Memory B cell (primary cell): ENCODE results near the gene PRM2.

Experiments used
- ATAC-seq: fragments of 150-1000 bp; cut with Tn5 transposase; 2 replicates; pipeline ENCODE4 v1.10.0; 2021; ENCODE audit warnings: low read depth, mild to moderate bottlenecking, moderate library complexity
- DNase-seq, 2 donors: peaks; one replicate each; pipeline ENCODE4 v3.0.0; 2022; ENCODE audit warnings: low spot score in 2 of 2
- H3K27ac Mint-ChIP-seq: one replicate; pipeline ENCODE4 v1.8.0; 2022; ENCODE audit warnings: mild to moderate bottlenecking, moderate library complexity, mixed read lengths
- H3K27me3 Mint-ChIP-seq: one replicate; pipeline ENCODE4 v1.8.0; 2022; ENCODE audit warnings: mixed read lengths
- H3K36me3 Mint-ChIP-seq: one replicate; pipeline ENCODE4 v1.8.0; 2022; ENCODE audit warnings: mild to moderate bottlenecking, mixed read lengths
- H3K4me1 Mint-ChIP-seq: one replicate; pipeline ENCODE4 v1.8.0; 2022; ENCODE audit warnings: mixed read lengths
- H3K4me3 Mint-ChIP-seq: one replicate; pipeline ENCODE4 v1.8.0; 2022; ENCODE audit warnings: mild to moderate bottlenecking, moderate library complexity, mixed read lengths
- H3K9me3 Mint-ChIP-seq: one replicate; pipeline ENCODE4 v1.8.0; 2022; ENCODE audit warnings: mixed read lengths

PRM2 gene

DNA sequence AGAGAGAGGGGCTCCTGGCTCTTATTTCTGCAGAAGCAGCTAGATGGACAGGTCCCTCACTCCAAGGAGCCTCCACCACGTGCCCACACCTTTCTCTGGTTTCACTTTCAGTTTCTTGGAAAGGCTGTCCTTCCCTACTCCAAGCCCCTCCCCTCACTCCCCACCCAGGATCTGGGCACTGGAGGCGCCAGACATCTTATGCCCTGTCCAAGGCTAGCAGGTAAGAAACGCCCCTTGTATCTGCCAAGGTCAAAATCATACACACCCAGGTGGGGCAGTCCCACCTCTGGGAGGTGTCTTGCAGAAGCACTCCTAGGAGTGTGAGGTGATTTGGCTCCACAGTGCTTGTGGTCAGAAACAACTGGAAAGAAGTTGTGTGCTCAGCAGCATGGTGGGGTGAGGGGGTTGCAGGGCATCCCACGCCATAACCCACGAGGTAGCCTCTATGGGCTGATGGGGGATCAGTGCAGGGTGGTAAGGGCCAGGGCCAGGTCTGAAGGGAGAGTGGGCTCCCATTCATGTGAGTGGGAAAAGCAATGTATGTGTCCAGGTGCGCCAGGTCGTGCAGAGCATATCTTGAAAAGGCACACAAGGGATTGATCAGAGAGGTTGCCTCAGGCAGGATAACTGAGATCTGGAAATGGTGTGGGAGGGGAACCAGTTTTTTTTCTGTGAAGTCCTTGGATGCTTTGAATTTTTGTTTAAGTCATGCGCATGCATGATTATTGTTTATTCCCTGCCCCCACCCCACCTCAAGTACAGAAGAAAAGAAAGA lies 36.6 kb upstream of the PRM2 start:
- no peaks in the 10 kb centered on the region for H3K36me3 Mint-ChIP-seq
- H3K27me3 Mint-ChIP-seq: no peaks in the 10 kb centered on the region
- H3K9me3 Mint-ChIP-seq: no peaks in the 10 kb centered on the region
- H3K27ac Mint-ChIP-seq: peak overlapping the region; percentile 18
- ATAC-seq (no peak), DNase-seq (no peak)
- H3K4me3 Mint-ChIP-seq: no peak overlapping the region
- H3K4me1 Mint-ChIP-seq: peaks cover 36% of the 10 kb centered on the region

DNA sequence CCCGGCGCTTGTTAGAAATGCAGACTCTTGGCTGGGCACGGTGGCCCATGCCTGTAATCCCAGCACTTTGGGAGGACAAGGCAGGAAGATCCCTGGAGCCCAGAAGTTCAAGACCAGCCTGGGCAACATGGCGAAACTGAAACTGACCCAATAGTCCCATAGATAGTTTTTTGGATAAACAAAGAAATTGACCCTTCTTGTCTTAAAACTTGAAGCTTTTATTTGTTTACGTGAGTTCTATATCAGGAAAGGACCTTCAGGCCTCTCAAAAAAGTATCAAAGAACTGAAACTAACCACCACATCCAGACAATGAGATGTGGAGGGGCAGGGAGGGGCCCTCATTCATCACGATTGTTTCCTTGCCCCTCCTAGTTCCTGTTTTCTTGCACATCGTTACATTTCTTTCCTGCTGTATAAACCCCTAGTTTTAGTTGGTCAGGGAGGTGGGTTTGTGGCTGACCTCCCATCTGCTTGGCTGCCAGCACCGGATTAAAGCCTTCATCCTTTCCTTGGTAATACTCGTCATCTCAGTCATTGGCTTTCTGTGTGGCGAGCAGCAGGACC lies 34.8 kb upstream of the PRM2 start:
- peak; percentile 73 for ATAC-seq
- DNase-seq: peak; percentile 52 to 68
- peaks cover 43% of the 10 kb centered on the region for H3K4me1 Mint-ChIP-seq

GRCh38 chr16:11310634-11310977 lies 34.3 kb upstream of the PRM2 start:
- Mint-ChIP-seq H3K4me1 (peaks cover 42% of the 10 kb centered on the region), H3K27me3 (no peaks in the 10 kb centered on the region), H3K4me3 (peak overlapping the region; percentile 75), H3K27ac (peak overlapping the region; percentile 88), H3K9me3 (peaks cover 2% of the 10 kb centered on the region), H3K36me3 (peaks cover 2% of the 10 kb centered on the region)
- ATAC-seq: no peak
- no peak for DNase-seq

More for the DNA sequence above, 34.8 kb upstream of the PRM2 start:
- Mint-ChIP-seq H3K27ac (peak overlapping the region; percentile 88), H3K9me3 (peaks cover 2% of the 10 kb centered on the region), H3K27me3 (no peaks in the 10 kb centered on the region), H3K36me3 (peaks cover 2% of the 10 kb centered on the region), H3K4me3 (peak overlapping the region; percentile 75)

DNA sequence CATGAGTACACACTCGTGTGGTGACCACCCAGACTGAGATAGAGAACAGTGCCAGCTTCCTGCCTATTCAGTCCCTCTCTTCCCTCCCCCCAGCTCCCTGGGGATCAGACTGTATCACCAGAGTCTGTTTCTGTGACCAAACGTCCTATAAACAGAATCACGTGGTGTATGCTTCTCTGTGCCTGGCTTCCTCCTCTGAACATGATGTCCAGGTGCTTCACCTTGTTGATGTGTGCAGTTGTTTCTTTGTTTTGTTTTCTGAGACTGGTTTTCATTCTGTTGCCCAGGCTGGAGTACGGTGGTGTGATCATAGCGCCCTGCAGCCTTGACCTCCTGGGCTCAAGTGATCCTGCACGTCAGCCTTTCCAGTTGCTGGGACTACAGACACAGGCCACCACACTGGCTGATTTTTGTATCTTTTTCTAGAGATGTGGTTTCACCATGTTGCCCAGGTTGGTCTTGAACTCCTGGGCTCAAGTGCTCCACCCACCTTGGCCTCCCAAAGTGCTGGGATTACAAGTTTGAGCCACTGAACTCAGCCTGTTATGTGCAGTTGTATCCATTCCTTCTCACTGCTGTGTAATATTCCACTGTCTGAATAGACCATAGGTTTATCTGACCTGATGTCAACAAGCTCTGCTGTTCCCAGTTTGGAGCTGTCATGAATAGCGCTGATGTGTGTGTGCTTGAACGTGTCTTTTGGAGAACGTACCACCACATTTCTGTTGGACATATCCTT lies 33.8 kb upstream of the PRM2 start:
- peak; percentile 58 to 73 for DNase-seq
- Mint-ChIP-seq H3K4me1 (peaks cover 42% of the 10 kb centered on the region), H3K27ac (peak overlapping the region; percentile 88), H3K9me3 (peaks cover 2% of the 10 kb centered on the region), H3K27me3 (no peaks in the 10 kb centered on the region), H3K36me3 (peaks cover 2% of the 10 kb centered on the region), H3K4me3 (peak overlapping the region; percentile 63)
- ATAC-seq: peak; percentile 65

GRCh38 chr16:11308493-11309283 lies 32.4 kb upstream of the PRM2 start:
- no peaks in the 10 kb centered on the region for H3K27me3 Mint-ChIP-seq
- H3K27ac Mint-ChIP-seq: peak overlapping the region; percentile 88
- peak overlapping the region; percentile 11 for H3K4me3 Mint-ChIP-seq
- H3K4me1 Mint-ChIP-seq: peaks cover 42% of the 10 kb centered on the region
- H3K9me3 Mint-ChIP-seq: peaks cover 2% of the 10 kb centered on the region
- peaks cover 2% of the 10 kb centered on the region for H3K36me3 Mint-ChIP-seq
- ATAC-seq (peak; percentile 37), DNase-seq (no peak)

DNA sequence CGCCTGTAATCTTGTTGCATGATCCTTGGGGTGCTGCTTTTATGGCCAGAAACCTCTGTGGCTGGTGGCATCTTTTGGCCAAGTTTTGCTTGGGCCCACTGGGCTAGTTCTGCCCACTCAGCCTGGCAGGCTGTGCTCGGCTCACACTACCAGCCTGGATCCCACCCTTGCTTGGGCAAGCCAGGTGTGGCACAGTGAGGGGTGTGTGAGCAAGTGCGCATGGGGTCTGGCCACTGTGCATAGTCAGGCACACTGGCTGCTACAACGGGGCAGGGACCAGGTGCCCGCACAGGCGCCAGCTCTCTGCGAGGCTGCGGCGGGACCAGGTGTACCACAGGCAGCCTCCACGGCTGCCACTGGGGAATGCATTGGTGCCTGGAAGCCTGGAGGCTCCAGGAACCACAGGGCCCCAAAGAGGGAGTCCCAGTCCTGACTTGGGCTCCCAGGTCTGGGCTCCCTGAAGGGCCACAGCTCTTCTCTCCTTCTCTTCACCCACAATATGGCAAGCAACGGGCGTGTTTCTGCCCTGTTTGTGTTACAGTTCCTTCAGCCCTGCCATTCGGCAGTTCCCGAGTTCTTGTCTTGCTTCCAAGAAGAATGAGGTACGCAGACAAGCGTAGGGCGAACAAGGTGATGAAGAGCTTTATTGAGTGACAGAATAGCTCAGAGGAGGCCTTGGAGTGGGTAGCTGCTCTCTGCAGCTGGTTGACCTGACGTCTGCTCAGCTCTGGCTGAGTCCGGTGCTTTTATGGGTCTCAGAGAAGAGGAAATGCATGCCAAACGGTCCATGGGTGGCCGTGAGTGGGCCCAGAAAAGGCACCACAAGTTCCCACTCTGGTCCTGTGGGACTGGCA lies 31.6 kb upstream of the PRM2 start:
- peaks cover 2% of the 10 kb centered on the region for H3K9me3 Mint-ChIP-seq
- H3K27ac Mint-ChIP-seq: peak overlapping the region; percentile 88
- H3K27me3 Mint-ChIP-seq: no peaks in the 10 kb centered on the region
- H3K4me3 Mint-ChIP-seq: peak overlapping the region; percentile 11
- H3K4me1 Mint-ChIP-seq: peaks cover 36% of the 10 kb centered on the region
- ATAC-seq (no peak), DNase-seq (no peak)
- H3K36me3 Mint-ChIP-seq: peaks cover 2% of the 10 kb centered on the region

GRCh38 chr16:11306997-11307638 lies 30.8 kb upstream of the PRM2 start:
- H3K4me1 Mint-ChIP-seq: peaks cover 34% of the 10 kb centered on the region
- no peaks in the 10 kb centered on the region for H3K27me3 Mint-ChIP-seq
- peaks cover 2% of the 10 kb centered on the region for H3K36me3 Mint-ChIP-seq
- H3K4me3 Mint-ChIP-seq: peak overlapping the region; percentile 29
- DNase-seq (no peak), ATAC-seq (no peak)
- H3K27ac Mint-ChIP-seq: no peak overlapping the region
- H3K9me3 Mint-ChIP-seq: peaks cover 2% of the 10 kb centered on the region

DNA sequence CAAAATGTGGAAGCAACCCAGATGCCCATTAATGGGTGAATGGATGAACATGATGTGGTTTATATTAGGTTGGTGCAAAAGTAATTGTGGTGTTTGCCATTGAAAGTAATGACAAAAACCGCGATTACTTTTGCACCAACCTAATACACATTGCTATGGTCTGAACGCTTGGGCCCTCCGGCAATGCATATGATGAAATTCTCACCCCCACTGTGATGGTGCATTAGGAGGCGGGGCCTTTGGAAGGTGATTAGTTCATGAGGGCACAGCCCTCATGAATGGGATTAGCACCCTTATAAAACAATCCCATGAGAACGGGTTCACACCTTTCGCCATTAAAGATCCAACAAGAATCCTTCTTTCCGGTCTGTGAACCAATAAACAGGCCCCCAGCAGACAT lies 30.1 kb upstream of the PRM2 start:
- H3K4me1 Mint-ChIP-seq: peaks cover 29% of the 10 kb centered on the region

GRCh38 chr16:11303405-11304138 lies 27.3 kb upstream of the PRM2 start:
- no peaks in the 10 kb centered on the region for H3K27me3 Mint-ChIP-seq
- H3K9me3 Mint-ChIP-seq: peaks cover 2% of the 10 kb centered on the region
- H3K36me3 Mint-ChIP-seq: peaks cover 2% of the 10 kb centered on the region
- DNase-seq (no peak), ATAC-seq (no peak)
- no peak overlapping the region for H3K27ac Mint-ChIP-seq
- H3K4me3 Mint-ChIP-seq: no peak overlapping the region
- H3K4me1 Mint-ChIP-seq: peaks cover 24% of the 10 kb centered on the region

More for the DNA sequence above, 30.1 kb upstream of the PRM2 start:
- DNase-seq (no peak), ATAC-seq (no peak)
- Mint-ChIP-seq H3K27ac (no peak overlapping the region), H3K4me3 (no peak overlapping the region), H3K9me3 (peaks cover 2% of the 10 kb centered on the region), H3K27me3 (no peaks in the 10 kb centered on the region), H3K36me3 (peaks cover 2% of the 10 kb centered on the region)

- DNase-seq (no peak), ATAC-seq (no peak)
- Mint-ChIP-seq H3K9me3 (peaks cover 2% of the 10 kb centered on the region), H3K4me1 (peaks cover 21% of the 10 kb centered on the region), H3K36me3 (peaks cover 2% of the 10 kb centered on the region), H3K4me3 (no peak overlapping the region), H3K27me3 (no peaks in the 10 kb centered on the region), H3K27ac (no peak overlapping the region)
Observed at GRCh38 chr16:11302977-11303376, 26.7 kb upstream of the PRM2 start.

- H3K9me3 Mint-ChIP-seq: no peaks in the 10 kb centered on the region
- H3K27ac Mint-ChIP-seq: no peak overlapping the region
- peaks cover 26% of the 10 kb centered on the region for H3K4me1 Mint-ChIP-seq
- no peak overlapping the region for H3K4me3 Mint-ChIP-seq
- H3K36me3 Mint-ChIP-seq: no peaks in the 10 kb centered on the region
- DNase-seq (no peak), ATAC-seq (no peak)
- no peaks in the 10 kb centered on the region for H3K27me3 Mint-ChIP-seq
Observed at GRCh38 chr16:11301645-11302501, 25.6 kb upstream of the PRM2 start.

DNA sequence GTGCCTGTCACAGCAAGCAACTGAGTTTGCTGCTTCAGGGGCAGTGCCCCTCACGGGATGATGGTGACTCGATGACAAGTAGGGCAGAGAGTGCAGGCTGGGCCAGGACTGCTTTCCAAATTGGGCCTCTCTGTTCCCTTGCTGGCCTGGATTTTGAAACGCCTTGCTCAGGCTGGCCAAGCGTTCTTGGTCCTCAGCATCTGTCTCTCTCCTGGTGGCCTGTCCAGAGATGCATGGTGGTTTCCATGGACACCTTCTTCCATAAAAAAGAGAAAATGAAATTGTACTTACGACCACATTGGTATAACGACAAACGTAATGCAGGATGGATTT lies 24.2 kb upstream of the PRM2 start:
- Mint-ChIP-seq H3K36me3 (no peaks in the 10 kb centered on the region), H3K4me1 (peaks cover 25% of the 10 kb centered on the region), H3K4me3 (no peak overlapping the region), H3K27me3 (no peaks in the 10 kb centered on the region), H3K9me3 (no peaks in the 10 kb centered on the region), H3K27ac (no peak overlapping the region)
- ATAC-seq (no peak), DNase-seq (no peak)
